GM18511 (cell line): ENCODE measurements around the gene HCST.
"Not testable (repeated sequence)": the region's sequence is repeated elsewhere in the genome, so short reads cannot be mapped to it uniquely, and the experiment has no call there.

ENCODE experiments used
- ATAC-seq: cut with Tn5 transposase; IDR thresholded peaks from one replicate; pipeline ENCODE4 v1.9.1; 2021; ENCODE audit warnings: mild to moderate bottlenecking, moderate library complexity; ENCODE audit not compliant: unreplicated experiment

HCST gene, protein sequence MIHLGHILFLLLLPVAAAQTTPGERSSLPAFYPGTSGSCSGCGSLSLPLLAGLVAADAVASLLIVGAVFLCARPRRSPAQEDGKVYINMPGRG

DNA sequence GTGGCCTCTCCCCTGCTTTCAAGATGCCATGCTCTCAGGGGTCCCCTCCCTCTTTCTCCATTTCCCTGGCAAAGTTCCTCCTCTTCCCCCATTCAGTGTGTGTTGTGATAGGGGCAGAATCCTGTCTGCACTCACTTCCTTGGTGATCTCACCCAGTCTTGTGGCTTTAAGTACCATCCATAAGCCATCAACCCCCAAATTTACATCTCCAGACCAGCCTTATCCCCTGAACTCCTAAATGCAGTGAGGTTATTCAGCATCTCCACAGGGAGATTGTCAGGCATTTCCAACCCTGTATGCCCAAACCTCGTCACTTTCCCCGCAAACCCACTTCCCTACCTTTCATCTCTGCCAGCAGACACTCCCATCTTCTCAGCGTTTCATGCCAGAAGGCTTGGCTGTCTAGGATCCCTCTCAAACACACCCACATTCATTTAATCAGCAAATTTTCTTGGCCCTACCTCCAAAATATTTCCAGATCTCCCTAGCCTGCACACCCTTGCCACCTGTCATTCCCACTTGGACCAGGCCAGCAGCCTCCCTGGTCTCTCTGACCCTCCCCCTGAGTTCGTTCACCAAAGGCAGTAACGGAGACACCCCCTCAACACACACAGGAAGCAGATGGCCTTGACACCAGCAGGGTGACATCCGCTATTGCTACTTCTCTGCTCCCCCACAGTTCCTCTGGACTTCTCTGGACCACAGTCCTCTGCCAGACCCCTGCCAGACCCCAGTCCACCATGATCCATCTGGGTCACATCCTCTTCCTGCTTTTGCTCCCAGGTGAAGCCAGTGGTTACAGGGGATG lies at the start of gene HCST:
Gene HCST (plus strand): TSS at position 676 of the 808 bp plus-strand sequence. CDS start 65 bp downstream, at position 741.
- no peak for ATAC-seq

DNA sequence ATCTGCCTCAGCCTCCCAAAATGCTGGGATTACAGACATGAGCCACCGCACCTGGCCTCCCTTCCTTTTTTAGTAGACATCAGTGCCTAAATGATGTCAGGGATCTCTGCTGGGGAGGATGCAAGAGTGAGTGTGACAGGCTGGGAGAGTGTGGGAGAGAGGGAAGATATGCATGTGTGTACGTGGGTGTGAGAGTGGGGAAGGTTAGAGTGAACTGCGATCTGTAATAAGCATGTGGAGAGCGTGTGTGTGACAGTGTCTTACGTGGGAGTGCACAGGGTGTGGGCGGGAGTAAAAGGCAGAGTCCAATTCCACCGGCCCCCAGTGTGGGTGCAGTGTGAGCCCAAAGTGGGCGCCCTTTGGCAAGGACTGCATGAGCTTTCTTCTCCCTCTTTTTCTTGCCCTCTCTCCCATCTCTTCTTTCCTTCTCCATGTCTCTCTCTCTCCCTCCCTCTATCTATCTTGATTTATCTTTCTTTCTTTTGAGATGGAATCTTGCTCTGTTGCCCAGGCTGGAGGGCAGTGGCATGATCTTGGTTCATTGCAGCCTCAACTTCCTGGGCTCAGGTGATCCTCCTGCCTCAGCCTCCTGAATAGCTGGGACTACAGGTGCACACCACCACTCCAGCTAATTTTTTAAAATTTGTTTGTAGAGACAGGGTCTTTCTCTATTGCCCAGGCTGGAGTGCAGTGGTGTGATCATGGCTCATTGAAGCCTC lies 49.1 kb upstream of the HCST start:
- ATAC-seq, result no peak

DNA sequence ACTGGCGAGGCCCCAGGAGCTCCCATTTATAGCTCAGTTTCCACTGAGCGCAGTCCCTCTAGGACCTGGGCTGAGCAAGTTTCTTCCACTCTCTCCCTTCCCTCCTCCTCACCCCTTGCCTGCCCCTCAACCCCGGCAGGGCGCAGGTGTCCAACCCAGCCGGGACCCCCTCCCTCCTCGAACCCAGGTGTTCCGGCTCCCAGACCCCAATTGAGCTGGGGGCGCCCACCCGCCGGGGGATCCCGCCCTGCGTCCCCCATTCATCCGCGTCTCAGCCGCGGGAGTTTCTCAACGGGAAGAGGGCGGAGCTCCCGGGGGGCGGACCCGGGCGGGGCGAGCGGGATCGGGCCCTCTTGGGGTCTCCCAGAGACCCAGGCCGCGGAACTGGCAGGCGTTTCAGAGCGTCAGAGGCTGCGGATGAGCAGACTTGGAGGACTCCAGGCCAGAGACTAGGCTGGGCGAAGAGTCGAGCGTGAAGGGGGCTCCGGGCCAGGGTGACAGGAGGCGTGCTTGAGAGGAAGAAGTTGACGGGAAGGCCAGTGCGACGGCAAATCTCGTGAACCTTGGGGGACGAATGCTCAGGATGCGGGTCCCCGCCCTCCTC lies 45.7 kb upstream of the HCST start, which contains the start of gene KIRREL2:
Gene KIRREL2 (plus strand): TSS at position 366 of the 604 bp plus-strand sequence. CDS start 209 bp downstream, at position 575.
- ATAC-seq, result no peak

DNA sequence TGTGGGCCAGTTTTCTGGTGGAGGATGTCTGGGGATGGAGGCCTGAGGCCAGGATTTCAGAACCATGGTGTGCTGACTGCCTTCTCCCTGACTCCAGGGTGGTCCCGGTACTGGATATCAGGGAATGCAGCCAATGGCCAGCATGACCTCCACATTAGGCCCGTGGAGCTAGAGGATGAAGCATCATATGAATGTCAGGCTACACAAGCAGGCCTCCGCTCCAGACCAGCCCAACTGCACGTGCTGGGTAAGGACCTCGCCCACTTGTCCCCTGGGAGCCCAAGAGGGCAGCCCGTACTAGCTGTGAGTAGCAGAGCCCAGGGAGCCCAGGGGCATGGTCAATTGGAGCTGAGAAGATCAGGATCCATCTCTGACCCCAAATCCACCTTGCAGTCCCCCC lies 44.0 kb upstream of the HCST start:
- ATAC-seq, result no peak

DNA sequence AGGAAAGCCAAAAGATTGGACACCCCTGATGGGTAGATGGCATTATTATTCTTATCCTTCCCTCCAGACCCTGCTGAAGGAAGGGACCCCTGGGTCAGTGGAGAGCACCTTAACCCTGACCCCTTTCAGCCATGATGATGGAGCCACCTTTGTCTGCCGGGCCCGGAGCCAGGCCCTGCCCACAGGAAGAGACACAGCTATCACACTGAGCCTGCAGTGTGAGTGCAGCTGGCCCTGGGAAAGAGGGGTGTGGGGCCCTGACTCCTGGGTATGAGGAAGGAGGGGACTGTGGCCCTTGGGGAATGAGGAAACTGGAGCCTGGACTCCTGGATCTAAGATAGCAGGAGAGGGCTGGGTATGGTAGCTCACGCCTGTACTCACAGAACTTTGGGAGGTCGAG lies 42.9 kb upstream of the HCST start:
- ATAC-seq, result no peak

DNA sequence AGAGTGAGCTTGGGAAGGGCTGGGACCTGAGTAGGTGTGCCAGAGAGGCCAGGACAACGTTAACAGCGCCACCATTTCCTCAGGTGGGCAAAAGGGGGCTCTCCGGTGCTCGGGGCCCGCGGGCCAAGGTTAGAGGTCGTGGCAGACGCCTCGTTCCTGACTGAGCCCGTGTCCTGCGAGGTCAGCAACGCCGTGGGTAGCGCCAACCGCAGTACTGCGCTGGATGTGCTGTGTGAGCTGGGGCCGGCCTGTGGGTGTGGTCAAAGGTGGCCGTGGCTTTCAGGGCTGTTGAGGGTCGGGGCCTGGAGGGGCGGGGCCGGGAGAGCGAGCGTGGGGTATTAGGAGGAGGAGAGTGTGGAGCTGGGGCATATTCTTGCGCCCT lies 41.9 kb upstream of the HCST start:
- no peak for ATAC-seq

DNA sequence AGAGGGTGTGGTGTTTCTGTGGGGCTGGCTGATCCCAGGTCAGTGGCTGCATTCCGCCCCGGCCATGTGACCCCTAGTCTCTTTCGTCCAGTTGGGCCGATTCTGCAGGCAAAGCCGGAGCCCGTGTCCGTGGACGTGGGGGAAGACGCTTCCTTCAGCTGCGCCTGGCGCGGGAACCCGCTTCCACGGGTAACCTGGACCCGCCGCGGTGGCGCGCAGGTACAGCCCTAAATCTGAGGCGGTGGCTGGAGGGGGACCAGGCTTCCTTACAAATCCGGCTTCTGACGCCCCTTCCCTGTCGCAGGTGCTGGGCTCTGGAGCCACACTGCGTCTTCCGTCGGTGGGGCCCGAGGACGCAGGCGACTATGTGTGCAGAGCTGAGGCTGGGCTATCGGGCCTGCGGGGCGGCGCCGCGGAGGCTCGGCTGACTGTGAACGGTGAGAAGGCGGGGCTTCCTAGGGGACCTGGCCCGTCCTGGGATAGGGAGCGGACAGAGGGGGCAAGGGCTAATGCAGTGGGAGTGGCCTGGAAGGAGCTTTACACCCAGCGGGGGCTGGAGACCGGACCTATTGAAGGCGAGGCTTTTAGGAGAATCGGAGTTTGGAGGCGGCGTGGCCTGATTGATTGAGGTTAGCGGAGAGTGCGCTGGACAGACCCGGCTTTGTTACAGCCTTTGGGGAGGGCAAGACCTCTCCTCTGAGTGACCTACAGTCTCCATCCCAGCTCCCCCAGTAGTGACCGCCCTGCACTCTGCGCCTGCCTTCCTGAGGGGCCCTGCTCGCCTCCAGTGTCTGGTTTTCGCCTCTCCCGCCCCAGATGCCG lies 41.3 kb upstream of the HCST start:
- ATAC-seq, result no peak

DNA sequence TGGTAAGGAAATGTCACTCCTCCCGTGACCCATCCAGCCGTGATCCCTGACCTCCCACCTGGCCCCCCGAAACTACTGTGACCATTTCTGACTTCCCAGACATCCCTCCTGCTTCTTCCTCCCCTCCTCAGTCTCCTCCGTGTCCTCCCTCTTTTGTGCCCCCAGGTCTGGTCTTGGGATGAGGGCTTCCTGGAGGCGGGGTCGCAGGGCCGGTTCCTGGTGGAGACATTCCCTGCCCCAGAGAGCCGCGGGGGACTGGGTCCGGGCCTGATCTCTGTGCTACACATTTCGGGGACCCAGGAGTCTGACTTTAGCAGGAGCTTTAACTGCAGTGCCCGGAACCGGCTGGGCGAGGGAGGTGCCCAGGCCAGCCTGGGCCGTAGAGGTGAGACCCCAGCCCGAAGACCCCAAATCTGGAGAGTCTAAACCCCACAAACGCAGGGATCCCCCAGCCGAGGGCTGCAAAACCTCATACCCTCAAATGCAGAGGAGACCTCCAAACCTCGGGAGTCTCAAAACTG lies 40.6 kb upstream of the HCST start:
- no peak for ATAC-seq

DNA sequence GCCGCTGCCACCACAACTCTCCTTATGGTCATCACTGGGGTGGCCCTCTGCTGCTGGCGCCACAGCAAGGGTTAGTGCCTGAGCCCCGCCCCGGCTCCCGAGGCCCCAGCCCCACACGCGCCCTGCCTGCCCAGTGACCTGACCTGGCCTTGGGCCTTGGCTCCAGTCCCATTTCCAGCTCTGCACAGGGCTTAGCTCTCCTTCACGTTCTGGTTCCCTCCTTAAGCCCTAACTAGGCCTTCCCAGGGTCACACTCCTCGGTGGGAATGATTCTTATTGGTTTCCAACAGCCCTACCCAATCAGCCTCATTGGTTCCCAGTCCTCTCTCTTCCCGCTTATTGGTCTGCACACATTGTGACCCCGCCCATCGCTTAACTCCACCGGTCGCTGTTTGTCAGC lies 39.8 kb upstream of the HCST start:
- ATAC-seq, result no peak

DNA sequence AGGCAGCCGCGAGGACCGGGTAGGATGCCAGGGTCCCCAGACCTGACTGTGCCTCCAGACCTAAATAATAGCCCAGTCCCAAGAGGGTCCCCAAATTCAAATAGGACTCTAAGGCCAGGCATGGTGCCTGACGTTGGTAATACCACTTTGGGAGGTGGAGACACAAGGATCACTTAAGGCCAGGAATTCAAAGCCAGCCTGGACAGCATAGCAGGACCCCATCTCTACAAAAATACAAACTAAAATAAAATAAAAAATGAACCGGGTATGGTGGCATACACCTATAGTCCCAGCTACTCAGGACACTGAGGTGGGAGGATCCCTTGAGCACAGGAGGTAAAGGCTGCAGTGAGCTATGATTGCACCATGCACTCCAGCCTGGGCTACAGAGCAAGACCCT lies 39.3 kb upstream of the HCST start:
- ATAC-seq, result no peak

DNA sequence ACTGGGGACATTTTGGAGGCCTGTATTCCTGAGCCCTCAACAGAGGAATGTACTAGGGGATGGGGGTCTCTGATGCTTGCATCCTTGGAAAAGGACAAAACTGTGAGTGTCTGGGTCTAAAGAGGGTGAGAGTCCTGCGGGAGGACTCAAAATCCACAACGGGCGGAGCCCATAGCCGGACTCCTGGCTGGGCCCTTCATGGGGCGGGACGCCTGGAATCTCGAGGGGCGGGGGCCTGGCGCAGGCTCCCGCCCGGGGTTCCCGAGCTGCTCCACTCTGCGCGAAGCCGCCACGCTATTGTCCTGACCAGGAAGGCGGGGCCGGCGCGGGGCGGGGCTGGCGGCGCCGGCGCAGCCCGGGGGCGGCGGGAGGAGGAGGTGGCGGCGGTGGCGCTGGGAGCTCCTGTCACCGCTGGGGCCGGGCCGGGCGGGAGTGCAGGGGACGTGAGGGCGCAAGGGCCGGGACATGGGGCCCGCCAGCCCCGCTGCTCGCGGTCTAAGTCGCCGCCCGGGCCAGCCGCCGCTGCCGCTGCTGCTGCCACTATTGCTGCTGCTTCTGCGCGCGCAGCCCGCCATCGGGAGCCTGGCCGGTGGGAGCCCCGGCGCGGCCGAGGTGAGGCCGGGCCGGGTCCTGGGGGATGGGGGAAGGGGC lies 34.0 kb upstream of the HCST start, which contains the start of gene APLP1:
Gene APLP1 (plus strand): TSS at position 403 of the 651 bp plus-strand sequence. CDS start 63 bp downstream, at position 466.
- peak; percentile 49 for ATAC-seq

DNA sequence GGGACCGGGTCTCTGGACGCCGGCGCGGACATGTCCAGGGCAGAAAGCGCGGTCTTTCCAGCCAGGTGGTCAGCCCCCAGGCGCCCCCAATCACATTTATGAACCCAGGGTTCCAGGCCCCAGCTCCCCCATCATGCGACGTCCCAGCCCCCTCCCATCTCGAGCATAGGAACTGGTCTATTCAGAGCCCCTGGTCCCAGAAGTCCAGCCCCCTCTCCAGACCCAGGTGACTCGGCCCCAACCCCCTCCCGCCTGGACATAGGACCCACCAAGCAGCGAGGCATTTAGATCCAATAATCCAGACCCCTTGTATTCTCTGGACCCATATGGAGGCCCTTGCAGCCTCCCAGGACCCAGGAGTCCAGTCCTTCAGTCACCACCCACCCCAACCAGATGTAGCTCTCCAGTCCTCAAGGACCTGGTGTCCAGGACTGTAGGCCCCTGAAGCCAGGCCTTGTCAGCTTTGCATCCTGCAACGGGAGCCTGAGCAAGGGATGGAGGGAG lies 33.5 kb upstream of the HCST start:
- ATAC-seq, result no peak

DNA sequence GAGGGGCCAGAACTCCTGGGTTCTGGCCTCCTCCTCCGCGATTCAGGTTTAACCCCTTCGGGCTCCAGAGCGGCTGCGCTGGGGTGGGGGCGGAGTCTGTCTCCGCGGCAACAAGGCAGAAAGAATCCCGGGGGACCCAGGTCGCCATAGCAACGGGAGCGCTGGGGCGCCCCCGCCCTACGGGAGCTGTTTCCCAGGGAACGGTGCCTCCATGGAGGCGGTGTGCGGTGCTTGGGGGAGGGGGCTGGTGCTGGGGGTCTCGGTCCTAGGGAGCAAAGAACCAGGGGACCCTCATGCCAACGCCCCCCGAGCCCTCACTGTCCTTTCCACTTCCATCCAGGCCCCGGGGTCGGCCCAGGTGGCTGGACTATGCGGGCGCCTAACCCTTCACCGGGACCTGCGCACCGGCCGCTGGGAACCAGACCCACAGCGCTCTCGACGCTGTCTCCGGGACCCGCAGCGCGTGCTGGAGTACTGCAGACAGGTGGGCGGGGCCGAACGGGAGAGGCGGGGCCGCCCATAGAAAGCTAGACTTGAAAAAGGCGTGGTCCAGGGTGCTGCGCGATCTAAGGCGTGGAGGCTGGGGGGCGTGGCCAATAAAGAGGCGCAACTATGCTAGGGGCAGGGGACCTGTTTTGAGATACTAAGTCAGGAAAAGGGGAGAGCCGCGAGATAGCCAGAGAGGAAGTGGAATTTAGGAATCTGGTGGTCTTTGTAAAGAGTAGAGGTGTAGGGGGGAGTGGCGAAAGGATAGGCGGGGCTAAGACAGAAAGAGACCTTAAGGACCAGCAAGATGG lies 32.8 kb upstream of the HCST start:
- no peak for ATAC-seq

DNA sequence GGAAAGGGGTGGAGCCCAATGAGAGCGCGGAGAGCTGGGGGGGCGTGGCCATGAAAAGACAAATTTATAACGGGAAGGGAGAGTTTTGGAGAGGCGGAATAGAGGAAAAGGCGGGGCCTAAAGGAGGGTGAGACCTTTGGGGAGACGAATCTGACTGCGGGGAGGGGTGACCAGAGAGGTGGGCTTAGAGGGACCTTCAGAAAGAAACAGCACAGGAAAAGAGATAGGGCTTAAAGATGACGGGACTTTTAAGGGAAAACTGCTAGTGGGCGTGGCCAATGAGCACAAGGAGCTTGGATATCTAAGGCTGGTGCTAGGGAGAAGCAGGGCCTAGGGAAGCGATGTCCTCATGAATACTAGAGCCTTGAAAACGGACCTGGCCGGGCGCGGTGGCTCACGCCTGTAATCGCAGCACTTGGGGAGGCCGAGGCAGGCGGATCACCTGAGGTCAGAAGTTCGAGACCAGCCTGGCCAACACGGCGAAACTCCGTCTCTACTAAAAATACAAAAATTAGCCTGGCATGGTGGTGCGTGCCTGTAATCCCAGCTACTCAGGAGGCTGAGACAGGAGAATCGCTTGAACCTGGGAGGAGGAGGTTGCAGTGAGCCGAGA lies 32.1 kb upstream of the HCST start:
- not testable (repeated sequence) for ATAC-seq

DNA sequence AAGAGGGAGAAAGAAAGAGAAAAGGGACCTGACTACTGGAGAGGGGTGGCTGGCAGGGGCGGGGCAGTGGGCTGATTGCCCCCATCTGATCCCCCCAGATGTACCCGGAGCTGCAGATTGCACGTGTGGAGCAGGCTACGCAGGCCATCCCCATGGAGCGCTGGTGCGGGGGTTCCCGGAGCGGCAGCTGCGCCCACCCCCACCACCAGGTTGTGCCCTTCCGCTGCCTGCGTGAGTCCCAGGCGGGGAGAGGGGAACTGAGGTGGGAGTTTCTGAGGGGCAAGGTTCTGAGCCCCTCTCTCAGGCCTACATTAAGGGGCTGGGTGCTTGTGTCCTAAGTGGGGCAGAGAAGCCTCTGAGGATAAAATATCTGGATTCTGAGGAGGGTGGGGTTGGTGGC lies 31.5 kb upstream of the HCST start:
- no peak for ATAC-seq

DNA sequence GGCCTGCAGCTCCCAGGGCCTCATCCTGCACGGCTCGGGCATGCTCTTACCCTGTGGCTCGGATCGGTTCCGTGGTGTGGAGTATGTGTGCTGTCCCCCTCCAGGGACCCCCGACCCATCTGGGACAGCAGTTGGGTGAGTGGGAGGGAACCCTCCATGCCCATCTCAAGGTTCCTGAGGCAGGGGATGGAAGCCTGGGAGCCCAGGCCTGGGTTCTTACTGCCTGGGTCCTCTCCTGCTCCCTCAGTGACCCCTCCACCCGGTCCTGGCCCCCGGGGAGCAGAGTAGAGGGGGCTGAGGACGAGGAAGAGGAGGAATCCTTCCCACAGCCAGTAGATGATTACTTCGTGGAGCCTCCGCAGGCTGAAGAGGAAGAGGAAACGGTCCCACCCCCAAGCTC lies 30.7 kb upstream of the HCST start:
- no peak for ATAC-seq

DNA sequence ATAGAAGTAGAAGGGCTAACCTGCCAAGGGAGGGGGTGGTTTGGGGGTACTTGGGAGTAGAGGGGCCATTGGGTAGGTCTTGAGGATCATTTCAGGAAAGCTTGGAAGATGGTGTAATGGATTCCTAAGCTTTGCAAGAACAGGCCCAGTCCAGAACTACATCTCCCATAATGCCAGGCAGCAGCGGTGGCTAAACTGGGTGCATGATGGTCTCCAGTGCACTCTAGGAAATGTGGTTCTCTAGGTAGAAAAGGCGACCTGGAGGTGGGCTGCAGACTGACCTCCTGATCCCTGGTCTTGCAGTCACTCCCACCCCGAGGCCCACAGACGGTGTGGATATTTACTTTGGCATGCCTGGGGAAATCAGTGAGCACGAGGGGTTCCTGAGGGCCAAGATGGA lies 30.1 kb upstream of the HCST start:
- ATAC-seq, result no peak

DNA sequence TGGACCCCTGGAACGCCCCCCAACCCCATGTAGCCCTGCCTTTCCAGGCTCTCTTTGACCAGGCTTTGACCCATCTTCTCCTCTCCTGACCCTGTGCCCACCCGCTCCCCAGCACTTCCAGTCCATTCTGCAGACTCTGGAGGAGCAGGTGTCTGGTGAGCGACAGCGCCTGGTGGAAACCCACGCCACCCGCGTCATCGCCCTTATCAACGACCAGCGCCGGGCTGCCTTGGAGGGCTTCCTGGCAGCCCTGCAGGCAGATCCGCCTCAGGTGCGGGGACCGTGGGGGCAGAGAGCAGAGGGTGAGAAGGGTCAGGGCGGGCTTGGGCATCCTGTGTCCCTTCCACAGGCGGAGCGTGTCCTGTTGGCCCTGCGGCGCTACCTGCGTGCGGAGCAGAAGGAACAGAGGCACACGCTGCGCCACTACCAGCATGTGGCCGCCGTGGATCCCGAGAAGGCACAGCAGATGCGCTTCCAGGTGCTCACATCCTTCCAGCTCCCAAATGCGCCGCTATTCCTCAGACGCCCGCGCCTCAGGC lies 27.9 kb upstream of the HCST start:
- ATAC-seq, result no peak
